ENCODE measurements around the gene HS3ST3A1.

GRCh38 chr17:13643180-13643579 lies 41.5 kb upstream of the HS3ST3A1 start:
- TF ChIP-seq POLR2AphosphoS5 (IDR thresholded peaks at IDR 0.05; ENCODE audit: low read depth, low read length) (no peak), POLR2A (IDR thresholded peaks at IDR 0.05; ENCODE audit: low read depth, low read length) (no peak), TAF1 (IDR thresholded peaks at IDR 0.05; ENCODE audit: borderline replicate concordance, low read depth, low read length) (no peak)
